NCI-H2196 (cell line): ENCODE data around the gene FAM20C.

Source experiments
- DNase-seq: peaks from one replicate; lab custom pipeline; 2025; ENCODE audit not compliant: unreplicated experiment; lab: John Stamatoyannopoulos, UW

Gene FAM20C

GRCh38 chr7:300546-301290 lies 108.3 kb downstream of the FAM20C start:
- no peak for DNase-seq

- no peak for DNase-seq
Observed at GRCh38 chr7:301291-302053, 109.1 kb downstream of the FAM20C start.

DNA sequence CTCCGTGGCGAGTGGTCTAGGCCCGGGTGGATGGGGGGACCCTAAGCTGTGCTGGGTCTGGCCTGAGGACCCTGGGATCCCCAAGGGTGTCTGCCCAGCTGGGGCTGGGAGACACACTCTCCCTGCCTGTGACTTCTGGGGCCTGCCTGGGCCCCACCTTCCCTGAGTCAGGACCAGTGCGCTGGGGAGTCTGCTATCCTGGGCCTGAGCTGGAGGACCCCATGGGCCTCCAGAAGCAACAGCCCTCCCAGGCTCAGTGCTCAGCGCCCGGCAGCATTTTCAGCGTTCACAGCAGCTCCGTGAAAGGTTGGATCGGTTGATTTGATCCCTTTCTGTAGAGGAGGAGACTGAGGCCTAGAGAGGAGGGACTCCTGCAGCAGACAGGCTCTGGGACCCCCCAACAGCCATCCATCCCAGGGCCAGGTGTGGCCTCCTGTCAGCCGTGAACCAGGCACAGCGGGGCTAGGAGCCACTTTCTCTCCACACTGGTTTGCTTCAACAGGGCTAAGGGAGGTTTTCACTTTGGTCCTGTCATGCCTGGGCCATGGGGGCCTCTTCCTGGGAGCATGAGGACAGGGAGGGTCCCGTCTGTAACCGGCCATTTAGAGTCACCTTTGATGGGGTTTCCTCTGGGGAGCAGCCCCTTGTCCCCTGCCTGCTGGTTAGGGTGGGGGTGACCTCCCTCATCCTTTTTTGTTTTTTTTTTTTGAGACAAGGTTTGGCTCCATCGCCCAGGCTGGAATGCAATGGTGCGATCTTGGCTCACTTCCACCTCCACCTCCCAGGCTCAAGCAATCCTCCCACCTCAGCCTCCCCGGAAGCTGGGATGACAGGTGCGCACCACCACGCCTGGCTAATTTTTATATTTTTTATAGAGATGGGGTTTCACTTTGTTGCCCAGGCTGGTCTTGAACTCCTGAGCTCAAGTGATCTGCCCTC lies 110.0 kb downstream of the FAM20C start:
- no peak for DNase-seq

- no peak for DNase-seq
Observed at GRCh38 chr7:303425-303824, 111.1 kb downstream of the FAM20C start.

DNA sequence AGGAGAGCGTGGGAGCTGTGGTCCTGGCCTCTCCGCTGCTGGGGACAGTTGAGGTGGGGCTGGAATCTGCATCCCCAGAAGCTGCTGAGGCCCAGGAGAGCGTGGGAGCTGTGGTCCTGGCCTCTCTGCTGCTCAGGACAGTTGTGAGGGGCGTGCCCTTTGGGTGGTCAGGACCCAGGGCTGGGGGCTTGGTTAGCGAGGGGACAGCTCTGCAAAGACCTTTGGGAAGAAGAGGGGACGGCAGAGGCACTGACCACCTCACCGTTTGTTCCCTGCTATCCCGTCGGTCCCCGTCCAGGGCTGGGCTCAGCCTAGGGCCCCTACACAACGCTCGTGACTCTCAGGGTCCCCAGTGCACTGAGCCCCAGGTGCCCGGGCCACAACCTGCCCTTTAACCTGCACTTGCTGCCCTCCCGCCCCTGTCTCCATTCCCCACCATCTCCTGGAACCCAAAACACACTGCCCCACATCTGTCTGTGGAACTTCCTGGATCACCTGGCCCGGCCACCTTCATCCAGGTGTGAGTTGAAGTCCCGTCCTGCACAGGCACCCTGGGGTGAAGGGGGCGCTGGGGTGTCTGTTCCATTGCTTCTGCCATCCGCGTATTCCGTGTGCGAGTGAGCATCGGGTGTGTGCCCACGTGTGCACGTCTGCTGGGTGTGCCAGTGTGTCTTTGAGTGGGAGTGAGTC lies 111.7 kb downstream of the FAM20C start:
- DNase-seq, result no peak

- no peak for DNase-seq
Observed at GRCh38 chr7:304574-305409, 112.4 kb downstream of the FAM20C start.

- DNase-seq, result no peak
Observed at GRCh38 chr7:305410-306151, 113.2 kb downstream of the FAM20C start.

- no peak for DNase-seq
Observed at GRCh38 chr7:307970-308369, 115.6 kb downstream of the FAM20C start.

DNA sequence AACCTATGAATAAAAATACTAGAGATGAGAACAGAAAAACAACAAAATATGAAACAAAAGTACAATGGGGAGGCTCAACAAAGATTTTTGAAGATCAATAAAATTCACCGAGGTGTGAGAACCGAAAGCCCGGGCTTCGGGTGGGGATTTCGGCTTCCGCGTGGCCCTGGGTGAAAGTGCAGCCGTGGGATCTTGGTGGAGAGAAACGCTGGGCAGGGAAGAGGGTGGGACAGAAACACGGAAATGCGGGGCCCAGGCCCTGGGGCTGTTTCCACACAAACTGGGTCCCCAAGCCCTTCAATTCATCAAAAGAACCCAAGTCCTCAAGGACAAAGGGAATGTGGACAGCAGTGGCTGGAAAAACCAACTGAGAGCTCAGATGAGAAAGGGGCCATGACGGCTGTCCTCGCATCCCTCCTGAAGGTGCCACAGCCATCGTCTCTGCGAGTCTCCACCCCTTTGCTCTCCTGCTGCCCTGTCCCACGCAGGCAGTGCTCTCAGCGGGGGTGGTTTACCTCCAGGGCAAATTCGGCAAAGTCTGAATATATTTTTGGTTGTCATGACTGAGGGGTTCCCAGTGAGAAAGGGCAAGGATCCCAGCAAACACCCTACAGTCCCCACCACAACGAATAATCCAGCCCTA lies 117.3 kb downstream of the FAM20C start:
- no peak for DNase-seq
